PC-3 (cell line): Measurements from ENCODE around the gene SUMF2.
"Not testable (repeated sequence)": the region's sequence is repeated elsewhere in the genome, so short reads cannot be mapped to it uniquely, and the experiment has no call there.

Experiments used
- EZH2 ChIP-seq: fragments of 300-600 bp; sonication (generic); IDR thresholded peaks from one replicate; pipeline ENCODE4 v1.6.1; 2017; ENCODE audit warnings: antibody characterized with exemption, mild to moderate bottlenecking, low read length; ENCODE audit not compliant: unreplicated experiment
- EZH2phosphoT487 ChIP-seq: fragments of 300-600 bp; sonication (generic); IDR thresholded peaks from 2 replicates; pipeline ENCODE4 v1.6.1; 2018; ENCODE audit warnings: mild to moderate bottlenecking, antibody characterized with exemption, low read length, borderline replicate concordance
- TF ChIP-seq, protein P1 (sequence below): fragments of 300-600 bp; sonication (generic); conservative IDR thresholded peaks from 2 replicates; pipeline ENCODE4 v1.5.1; 2017; ENCODE audit warnings: antibody characterized with exemption, low read depth, mild to moderate bottlenecking, low read length

DNA sequence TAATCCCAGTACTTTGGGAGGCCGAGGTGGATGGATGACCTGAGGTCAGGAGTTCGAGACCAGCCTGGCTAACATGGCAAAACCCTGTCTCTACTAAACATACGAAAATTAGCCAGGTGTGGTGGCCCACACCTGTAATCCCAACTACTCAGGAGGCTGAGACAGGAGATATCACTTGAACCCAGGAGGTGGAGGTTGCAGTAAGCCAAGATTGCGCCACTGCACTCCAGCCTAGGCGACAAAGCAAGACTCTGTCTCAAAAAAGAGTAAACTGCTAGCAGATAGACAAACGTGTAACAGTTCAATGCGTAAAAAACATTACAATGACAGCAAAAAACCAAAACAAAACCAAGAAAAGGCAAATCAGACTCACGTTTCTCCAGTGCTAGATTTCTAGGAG lies 32.5 kb upstream of the SUMF2 start:
- TF ChIP-seq, protein P1, sequence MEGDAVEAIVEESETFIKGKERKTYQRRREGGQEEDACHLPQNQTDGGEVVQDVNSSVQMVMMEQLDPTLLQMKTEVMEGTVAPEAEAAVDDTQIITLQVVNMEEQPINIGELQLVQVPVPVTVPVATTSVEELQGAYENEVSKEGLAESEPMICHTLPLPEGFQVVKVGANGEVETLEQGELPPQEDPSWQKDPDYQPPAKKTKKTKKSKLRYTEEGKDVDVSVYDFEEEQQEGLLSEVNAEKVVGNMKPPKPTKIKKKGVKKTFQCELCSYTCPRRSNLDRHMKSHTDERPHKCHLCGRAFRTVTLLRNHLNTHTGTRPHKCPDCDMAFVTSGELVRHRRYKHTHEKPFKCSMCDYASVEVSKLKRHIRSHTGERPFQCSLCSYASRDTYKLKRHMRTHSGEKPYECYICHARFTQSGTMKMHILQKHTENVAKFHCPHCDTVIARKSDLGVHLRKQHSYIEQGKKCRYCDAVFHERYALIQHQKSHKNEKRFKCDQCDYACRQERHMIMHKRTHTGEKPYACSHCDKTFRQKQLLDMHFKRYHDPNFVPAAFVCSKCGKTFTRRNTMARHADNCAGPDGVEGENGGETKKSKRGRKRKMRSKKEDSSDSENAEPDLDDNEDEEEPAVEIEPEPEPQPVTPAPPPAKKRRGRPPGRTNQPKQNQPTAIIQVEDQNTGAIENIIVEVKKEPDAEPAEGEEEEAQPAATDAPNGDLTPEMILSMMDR = not testable (repeated sequence)
- not testable (repeated sequence) for TF ChIP-seq EZH2, EZH2phosphoT487
